Activated naive CD4-positive, alpha-beta T cell treated with anti-CD3 and anti-CD28 coated beads, Interleukin-2, amount 50 U/mL, for 72 hours (primary cell): Measurements from ENCODE around the gene NBPF12. TPM values are rescaled to one million over a fixed set of nuclear protein-coding genes. Genes with fewer than 3 reads are reported as not detected.

ENCODE experiments used
- total RNA-seq, 2 donors: library from RNA; stranded (reverse); gene quantifications; one replicate each; pipeline ENCODE4 v1.2.3, GENCODE V29; 2022

NBPF12 gene
- total RNA-seq, 2 donors from 2014 or later, result 10.3 to 10.5 TPM

Other genes with a start within 250 kb of the NBPF12 start
- 1 to 10 TPM in 1 of 2 donors, under 1 TPM in 1; 0.57 to 8.6 TPM for gene PRKAB2, start 234.1 kb downstream of the NBPF12 start, total RNA-seq